ENCODE measurements around the gene EIF4ENIF1.
A peak's percentile ranks its signal among the peaks of the same experiment; 100 is the strongest.

EIF4ENIF1 gene

GRCh38 chr22:31447337-31447736 lies 42.3 kb downstream of the EIF4ENIF1 start:
- peak; percentile 56 for DNase-seq
- no peaks in the 10 kb centered on the region for H3K9me2 ChIP-seq (replicated peaks; ENCODE audit: insufficient read depth, low read length)
- H3K27me3 ChIP-seq (replicated peaks; ENCODE audit: insufficient read depth, low read length): no peaks in the 10 kb centered on the region
- no peaks in the 10 kb centered on the region for H4K20me1 ChIP-seq (ENCODE audit: insufficient read depth, low read length)
- no peak overlapping the region for H3K4me3 ChIP-seq (ENCODE audit: low read length)
- no peaks in the 10 kb centered on the region; the same call in 1 of the 2 replicates for H3K36me3 ChIP-seq (replicated peaks; ENCODE audit: insufficient read depth, low read length)
- H3F3A ChIP-seq (ENCODE audit: insufficient read depth, low read length): peaks cover 26% of the 10 kb centered on the region
- H3K79me2 ChIP-seq (ENCODE audit: low read length): peaks cover 3% of the 10 kb centered on the region; the same call in 1 of the 2 replicates
- no peaks in the 10 kb centered on the region for H3K9me3 ChIP-seq (replicated peaks; ENCODE audit: insufficient read depth, low read length)
- peak overlapping the region; percentile 61; the same call in 1 of the 2 replicates for H3K4me2 ChIP-seq (ENCODE audit: low read depth, low read length)
- H3K27ac ChIP-seq (ENCODE audit: low read length): peak overlapping the region; percentile 60; the same call in 1 of the 2 replicates
- H3K4me1 ChIP-seq (ENCODE audit: low read length): peaks cover 42% of the 10 kb centered on the region
- TF ChIP-seq CTCF (IDR thresholded peaks at IDR 0.05; ENCODE audit: low read length) (no peak), EZH2phosphoT487 (IDR thresholded peaks at IDR 0.05; ENCODE audit: low read length) (no peak), EZH2 (optimal IDR thresholded peaks at IDR 0.05; ENCODE audit: low read depth, low read length) (no peak)
- H2AFZ ChIP-seq (ENCODE audit: low read length): no peak overlapping the region
- H3K9ac ChIP-seq (ENCODE audit: low read length): no peak overlapping the region

DNA sequence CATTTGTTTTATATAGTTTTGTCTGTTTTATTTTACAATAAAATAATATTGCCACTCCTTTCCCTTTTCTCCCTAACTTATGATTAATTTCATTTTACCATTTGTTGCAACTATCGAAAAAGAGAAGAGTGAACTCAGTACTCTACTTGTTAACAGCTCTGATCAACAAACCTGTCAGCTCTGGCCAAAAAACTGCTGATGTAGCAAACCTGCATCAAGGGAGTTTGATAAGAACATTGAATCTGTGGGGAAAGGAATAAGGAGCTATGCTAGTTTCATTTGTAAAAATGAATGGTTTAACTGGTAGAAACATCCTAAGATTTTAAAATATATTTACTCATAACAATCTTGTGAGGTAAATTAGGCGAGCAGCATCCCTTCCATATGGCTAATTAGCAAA lies 42.9 kb downstream of the EIF4ENIF1 start:
- H3K4me1 ChIP-seq (ENCODE audit: low read length): peaks cover 42% of the 10 kb centered on the region
- no peaks in the 10 kb centered on the region; the same call in 1 of the 2 replicates for H3K36me3 ChIP-seq (replicated peaks; ENCODE audit: insufficient read depth, low read length)
- no peak for DNase-seq
- peak overlapping the region; percentile 60; the same call in 1 of the 2 replicates for H3K27ac ChIP-seq (ENCODE audit: low read length)
- H3K9me3 ChIP-seq (replicated peaks; ENCODE audit: insufficient read depth, low read length): no peaks in the 10 kb centered on the region
- no peak for TF ChIP-seq EZH2phosphoT487 (IDR thresholded peaks at IDR 0.05; ENCODE audit: low read length)
- no peak for TF ChIP-seq CTCF (IDR thresholded peaks at IDR 0.05; ENCODE audit: low read length)
- TF ChIP-seq EZH2 (optimal IDR thresholded peaks at IDR 0.05; ENCODE audit: low read depth, low read length): no peak
- H3K27me3 ChIP-seq (replicated peaks; ENCODE audit: insufficient read depth, low read length): no peaks in the 10 kb centered on the region
- H2AFZ ChIP-seq (ENCODE audit: low read length): no peak overlapping the region
- peak overlapping the region; percentile 26; the same call in 1 of the 2 replicates for H3K9ac ChIP-seq (ENCODE audit: low read length)
- peaks cover 3% of the 10 kb centered on the region; the same call in 1 of the 2 replicates for H3K79me2 ChIP-seq (ENCODE audit: low read length)
- H3F3A ChIP-seq (ENCODE audit: insufficient read depth, low read length): peaks cover 26% of the 10 kb centered on the region
- peak overlapping the region; percentile 61; the same call in 1 of the 2 replicates for H3K4me2 ChIP-seq (ENCODE audit: low read depth, low read length)
- no peak overlapping the region for H3K4me3 ChIP-seq (ENCODE audit: low read length)
- no peaks in the 10 kb centered on the region for H4K20me1 ChIP-seq (ENCODE audit: insufficient read depth, low read length)
- H3K9me2 ChIP-seq (replicated peaks; ENCODE audit: insufficient read depth, low read length): no peaks in the 10 kb centered on the region

- Histone ChIP-seq H3K79me2 (ENCODE audit: low read length) (peaks cover 3% of the 10 kb centered on the region; the same call in 1 of the 2 replicates), H3K4me1 (ENCODE audit: low read length) (peaks cover 42% of the 10 kb centered on the region), H3K9me3 (replicated peaks; ENCODE audit: insufficient read depth, low read length) (no peaks in the 10 kb centered on the region), H3K9ac (ENCODE audit: low read length) (peak overlapping the region; percentile 26; the same call in 1 of the 2 replicates), H4K20me1 (ENCODE audit: insufficient read depth, low read length) (no peaks in the 10 kb centered on the region), H3K27ac (ENCODE audit: low read length) (peak overlapping the region; percentile 60; the same call in 1 of the 2 replicates), H3F3A (ENCODE audit: insufficient read depth, low read length) (peaks cover 26% of the 10 kb centered on the region), H3K36me3 (replicated peaks; ENCODE audit: insufficient read depth, low read length) (no peaks in the 10 kb centered on the region; the same call in 1 of the 2 replicates), H3K4me3 (ENCODE audit: low read length) (no peak overlapping the region), H3K4me2 (ENCODE audit: low read depth, low read length) (peak overlapping the region; percentile 61), H3K27me3 (replicated peaks; ENCODE audit: insufficient read depth, low read length) (no peaks in the 10 kb centered on the region), H3K9me2 (replicated peaks; ENCODE audit: insufficient read depth, low read length) (no peaks in the 10 kb centered on the region), H2AFZ (ENCODE audit: low read length) (no peak overlapping the region)
- peak; percentile 77 for DNase-seq
- TF ChIP-seq EZH2 (optimal IDR thresholded peaks at IDR 0.05; ENCODE audit: low read depth, low read length) (no peak), EZH2phosphoT487 (IDR thresholded peaks at IDR 0.05; ENCODE audit: low read length) (no peak), CTCF (IDR thresholded peaks at IDR 0.05; ENCODE audit: low read length) (no peak)
These were observed 43.4 kb downstream of the EIF4ENIF1 start for GRCh38 chr22:31446208-31446607.
